Caki2 (cell line): ENCODE measurements around the gene LRRC45. TPM values are rescaled to one million over a fixed set of nuclear protein-coding genes. Genes with fewer than 3 reads are reported as not detected.

Source experiments
- DNase-seq: peaks from one replicate; pipeline ENCODE4 v3.0.0-alpha.2; 2015; ENCODE audit warnings: low read depth
- in situ Hi-C: cut with HindIII; loops from 2 replicates; pipeline ENCODE4 v1.10.0; 2016; ENCODE audit warnings: low sequenced_read_pairs, low pct_unique_long_range_greater_than_20kb, mixed read lengths
- total RNA-seq: library from RNA; depleted of rRNA; stranded (reverse); fragments of >200 nt; shearing (Covaris generic); gene quantifications from 2 replicates; pipeline ENCODE4 v1.2.3, GENCODE V29; 2014; ENCODE audit warnings: low replicate concordance

The LRRC45 gene
- total RNA-seq, 1 experiment from 2014 or later, result 40.3 TPM

DNA sequence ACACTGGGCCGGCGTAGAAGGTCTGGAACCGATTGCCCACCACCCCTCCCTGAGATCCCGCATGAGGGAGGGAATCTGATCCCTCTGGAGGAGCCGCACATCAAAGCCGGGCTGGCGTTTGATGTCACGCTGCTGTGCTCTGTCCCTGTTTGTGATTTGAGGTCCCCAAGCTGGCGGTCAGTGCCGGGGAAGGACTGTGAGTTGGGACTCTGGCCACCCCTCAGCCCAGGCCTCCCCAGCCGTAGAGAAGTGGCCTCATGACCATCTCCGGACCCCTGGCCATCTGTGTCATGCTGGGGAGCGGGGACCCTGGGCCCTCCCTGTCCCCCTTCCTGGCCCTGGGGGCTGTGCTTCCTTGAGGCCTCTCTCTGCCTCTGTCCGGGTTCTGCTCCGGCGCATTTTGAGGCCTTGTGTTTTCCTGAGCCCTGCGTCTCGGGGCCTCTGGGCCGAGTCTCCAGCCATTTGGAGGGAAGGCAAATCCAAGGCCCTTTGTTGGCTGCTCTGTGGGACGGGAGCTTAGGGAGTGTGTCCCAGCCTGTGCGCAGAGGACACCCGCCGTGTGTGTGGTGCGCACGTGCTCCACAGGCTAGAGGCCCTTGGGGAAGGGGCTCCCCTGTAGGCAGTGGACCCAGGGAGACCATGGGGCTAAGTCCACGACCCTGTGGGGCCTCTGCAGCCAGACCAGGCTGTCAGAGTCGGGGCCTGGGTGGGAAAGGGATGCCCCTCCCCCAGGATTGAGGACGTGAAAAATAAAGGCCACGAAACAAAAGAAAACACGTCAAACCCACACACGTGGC, 30.6 kb upstream of the LRRC45 start:
- in situ Hi-C loops, result no loop called here
- no peak for DNase-seq

DNA sequence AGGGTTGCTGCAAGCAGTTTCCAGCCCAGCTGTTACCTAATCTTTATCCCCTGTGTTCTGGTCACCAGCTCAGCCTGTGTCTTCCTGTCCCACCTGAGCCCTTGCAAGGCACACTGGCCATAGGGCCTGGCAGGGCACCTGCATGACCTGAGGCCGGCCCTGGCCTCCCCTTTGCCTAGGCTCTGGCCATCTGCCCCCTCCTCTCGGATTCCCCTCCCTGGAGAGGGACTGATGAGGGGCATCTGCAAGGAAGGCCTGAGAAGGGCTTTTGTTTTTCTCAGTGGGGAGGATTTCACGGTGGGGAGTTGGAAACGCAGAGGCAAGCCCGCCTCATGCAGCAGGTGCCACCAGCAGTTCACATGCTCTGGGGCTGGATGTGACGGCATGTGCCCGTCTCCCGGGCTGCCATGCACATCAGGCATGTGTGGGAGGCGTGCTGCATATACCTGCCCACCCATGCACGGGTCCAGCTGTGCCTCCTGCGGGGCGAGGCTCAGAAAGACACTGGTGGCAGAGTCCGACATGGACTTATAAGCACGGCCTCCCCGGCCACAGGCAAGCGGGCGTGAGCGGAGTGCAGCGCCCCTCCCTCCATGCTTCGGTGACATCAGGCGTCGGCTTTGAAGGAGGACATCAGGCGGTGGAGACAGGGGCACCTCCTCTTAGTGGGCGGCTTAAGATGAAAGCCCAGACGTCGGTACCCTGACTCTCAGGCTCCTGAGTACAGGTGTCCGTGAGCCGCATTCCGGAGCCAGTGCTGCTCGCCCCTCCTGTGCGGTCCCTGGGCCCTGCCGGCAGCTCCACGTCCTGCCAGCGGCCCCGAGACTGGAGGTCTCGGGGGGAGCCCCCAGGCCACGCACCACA, 29.1 kb upstream of the LRRC45 start:
- no peak for DNase-seq
- in situ Hi-C loops, result no loop called here

DNA sequence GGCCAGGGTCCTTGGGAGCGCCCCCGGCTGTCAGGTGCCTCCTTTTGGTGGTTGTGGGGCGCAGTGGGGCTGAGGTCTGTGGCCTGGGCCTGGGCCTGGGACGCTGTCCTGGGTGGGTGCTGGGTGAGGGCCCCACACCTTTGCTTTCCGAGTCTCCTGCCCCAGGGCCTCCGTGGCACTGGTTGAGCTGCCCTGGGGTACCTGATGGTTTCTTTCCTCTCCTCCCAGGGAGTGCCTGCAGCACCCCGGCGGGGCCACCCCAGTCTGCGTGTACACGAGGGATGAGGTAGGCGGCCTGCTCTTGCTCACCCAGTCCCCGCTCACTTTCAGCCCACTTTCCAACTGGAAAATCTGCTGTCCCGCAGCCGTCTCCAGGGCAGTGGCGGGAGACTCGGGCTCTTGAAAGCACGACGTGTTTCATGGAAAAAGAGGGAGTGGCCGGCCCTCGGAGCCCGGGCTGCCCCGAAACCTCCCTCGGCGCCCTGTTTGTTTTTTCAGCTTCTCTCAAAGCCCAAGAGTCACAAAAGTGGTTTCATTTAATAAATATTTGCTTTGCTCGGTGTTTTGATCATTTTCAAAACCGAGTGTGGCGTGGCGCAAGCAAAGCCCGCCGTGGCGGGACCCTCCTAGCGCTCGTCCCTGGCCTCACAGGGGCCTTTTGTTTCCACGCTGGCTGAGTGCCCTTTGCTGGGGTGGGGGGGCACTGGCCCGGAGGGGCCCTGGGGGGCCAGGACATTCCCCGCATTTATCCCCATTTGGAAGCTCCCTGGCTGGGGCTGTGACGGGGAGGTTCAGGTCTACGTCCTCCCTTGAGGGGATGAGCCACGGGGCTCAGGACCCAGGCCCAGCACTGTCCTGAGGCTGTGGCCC, 28.3 kb upstream of the LRRC45 start:
- in situ Hi-C loops, result no loop called here
- no peak for DNase-seq

DNA sequence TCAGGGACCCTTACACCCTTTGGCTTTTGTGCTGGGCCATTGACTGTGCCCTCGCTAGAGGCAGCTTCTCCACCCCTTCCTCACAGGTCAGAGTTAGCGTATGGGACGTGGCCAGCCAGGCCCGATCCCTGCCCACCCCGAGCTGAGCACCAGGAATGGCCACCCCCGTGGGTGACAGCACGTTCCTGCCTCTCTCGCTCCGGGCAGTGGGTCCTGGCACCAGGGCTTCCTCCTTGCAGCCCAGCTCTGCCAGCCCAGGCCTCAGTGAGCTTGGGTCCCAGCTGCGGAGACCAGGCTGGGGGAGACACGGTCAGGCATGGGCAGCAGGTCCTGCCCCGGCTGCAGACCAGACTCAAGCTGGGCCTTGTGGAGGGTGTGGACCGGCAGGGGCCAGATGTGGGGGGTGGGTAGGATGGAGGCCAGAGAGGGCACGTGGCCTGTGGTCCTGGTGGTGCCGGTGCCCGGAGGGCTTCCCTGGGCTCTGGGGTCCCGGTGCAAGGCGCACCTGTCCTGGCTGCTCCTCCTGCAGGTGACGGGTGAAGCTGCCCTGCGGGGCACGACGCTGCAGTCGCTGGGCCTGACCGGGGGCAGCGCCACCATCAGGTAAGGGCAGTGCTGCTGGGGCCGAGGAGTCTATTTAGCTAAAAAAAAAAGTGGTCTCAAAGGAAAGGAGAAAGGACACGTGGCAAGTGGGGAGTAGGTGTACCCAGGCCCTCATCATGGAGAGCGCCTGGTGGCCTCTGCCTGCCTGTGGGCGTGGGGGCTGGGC, 27.5 kb upstream of the LRRC45 start:
- in situ Hi-C loops, result no loop called here
- DNase-seq, result no peak

DNA sequence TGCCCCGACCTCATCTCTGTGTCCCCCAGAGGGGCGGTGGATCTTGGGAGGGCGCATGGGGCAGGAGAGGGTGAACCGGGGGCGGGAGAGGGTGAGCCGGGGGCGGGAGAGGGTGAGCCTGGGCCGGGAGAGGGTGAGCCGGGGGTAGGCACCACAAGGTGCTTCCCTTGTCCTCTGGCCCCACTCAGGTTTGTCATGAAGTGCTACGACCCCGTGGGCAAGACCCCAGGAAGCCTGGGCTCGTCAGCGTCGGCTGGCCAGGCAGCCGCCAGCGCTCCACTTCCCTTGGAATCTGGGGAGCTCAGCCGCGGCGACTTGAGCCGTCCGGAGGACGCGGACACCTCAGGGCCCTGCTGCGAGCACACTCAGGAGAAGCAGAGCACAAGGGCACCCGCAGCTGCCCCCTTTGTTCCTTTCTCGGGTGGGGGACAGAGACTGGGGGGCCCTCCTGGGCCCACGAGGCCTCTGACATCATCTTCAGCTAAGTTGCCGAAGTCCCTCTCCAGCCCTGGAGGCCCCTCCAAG, 26.8 kb upstream of the LRRC45 start:
- DNase-seq, result no peak
- in situ Hi-C loops, result no loop called here

DNA sequence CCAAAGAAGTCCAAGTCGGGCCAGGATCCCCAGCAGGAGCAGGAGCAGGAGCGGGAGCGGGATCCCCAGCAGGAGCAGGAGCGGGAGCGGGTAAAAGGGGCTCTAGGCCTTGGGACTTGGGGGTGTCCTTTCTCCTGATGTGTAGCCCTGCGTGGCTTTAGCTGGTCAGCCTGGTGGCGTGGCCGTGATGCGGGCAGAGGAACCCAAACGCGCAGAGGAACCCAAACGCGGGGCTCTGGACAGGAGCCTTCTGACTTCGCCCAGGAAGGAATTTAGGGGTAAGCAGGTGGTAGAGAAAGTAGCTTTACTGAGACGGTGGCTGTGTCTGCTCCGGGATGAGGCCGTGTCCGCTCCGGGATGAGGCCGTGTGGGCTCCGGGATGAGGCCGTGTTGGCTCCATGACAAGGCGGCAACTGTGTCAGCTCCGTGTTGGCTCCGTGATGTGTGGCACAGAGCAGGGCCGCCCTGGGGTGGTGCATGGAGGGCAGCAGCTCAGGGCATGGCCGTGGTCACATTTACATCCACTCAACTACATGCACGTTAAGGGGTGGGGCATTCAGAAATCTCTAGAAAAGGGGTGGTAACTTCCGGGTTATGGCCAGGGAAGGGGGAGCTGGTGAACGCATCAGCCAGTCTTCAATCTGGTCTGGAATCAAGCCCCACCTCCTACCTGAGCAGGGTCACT, 26.2 kb upstream of the LRRC45 start:
- DNase-seq, result no peak
- in situ Hi-C loops, result no loop called here

DNA sequence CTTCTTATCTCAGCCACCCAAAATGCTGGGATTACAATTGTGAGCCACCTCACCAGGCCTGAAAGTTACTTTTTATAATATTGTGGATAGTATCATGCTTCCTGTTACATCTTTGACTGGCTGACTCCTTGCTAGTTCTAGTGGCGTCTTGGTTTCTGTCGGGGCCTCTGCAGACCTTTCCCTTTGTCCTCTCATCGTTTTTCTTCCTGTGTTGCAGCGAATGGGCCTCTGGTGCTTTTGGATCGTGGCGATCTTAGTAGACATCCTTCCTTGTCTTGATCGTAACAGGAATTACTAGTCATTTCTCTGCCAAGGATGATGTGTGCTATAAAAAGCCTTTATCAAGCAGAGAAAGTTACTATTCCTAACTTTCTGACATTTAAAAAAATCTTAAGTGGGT, 24.9 kb upstream of the LRRC45 start:
- DNase-seq, result no peak
- in situ Hi-C loops, result no loop called here

DNA sequence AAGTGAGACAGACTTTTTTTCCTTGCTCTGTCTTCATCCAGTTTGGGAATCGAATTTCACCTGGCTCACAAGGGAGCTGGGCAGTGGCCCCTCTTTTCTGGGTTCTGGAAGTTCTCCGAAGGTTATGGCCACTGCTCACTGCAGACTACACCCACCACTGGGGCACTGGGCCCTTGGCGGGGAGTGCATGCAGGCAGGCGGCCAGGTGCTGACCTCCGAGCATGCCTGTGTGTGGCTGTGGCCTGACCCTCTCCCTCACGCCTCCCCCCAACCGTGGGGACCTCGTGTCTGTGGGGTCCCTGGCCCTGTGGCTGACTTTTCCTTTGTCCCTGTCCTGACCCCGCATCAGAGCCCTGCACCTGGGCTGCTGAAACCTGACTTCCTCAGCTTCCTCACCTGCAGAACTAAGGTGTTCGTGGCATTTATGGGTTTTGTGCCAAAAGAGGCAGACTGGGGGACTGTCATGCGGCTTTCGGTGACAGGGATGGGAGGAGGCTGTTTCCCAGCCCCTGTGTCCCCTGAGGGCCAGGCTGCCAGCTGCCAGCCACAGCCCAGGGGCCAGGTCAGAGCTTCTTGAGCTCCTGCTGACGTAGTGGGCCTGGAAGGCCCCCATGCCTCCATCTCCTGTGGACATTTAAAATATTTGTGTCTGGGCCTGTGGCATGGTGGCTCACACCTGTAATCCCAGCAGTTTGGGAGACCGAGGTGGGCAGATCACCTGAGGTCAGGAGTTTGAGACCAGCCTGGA, 24.2 kb upstream of the LRRC45 start:
- in situ Hi-C loops, result no loop called here
- DNase-seq, result no peak

DNA sequence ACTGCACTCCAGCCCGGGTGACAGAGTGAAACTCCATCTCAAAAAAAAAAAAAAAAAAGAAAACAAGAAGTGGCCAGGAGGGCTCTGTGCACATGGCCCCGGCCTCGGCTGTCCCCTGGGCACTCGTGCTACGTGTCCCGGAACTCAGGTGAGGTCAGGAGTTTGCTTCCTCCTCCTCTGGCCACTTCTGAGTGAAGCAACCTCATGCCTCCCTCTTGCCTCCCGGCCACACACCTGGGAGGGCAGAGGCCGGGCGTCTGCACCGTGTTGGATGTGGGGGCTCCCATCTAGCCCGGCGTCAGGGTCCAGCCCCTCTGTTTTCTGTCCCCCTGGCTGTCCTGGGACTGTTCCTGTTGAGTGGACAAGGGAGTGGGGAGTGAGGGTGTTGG, 23.5 kb upstream of the LRRC45 start:
- no peak for DNase-seq
- in situ Hi-C loops, result no loop called here

DNA sequence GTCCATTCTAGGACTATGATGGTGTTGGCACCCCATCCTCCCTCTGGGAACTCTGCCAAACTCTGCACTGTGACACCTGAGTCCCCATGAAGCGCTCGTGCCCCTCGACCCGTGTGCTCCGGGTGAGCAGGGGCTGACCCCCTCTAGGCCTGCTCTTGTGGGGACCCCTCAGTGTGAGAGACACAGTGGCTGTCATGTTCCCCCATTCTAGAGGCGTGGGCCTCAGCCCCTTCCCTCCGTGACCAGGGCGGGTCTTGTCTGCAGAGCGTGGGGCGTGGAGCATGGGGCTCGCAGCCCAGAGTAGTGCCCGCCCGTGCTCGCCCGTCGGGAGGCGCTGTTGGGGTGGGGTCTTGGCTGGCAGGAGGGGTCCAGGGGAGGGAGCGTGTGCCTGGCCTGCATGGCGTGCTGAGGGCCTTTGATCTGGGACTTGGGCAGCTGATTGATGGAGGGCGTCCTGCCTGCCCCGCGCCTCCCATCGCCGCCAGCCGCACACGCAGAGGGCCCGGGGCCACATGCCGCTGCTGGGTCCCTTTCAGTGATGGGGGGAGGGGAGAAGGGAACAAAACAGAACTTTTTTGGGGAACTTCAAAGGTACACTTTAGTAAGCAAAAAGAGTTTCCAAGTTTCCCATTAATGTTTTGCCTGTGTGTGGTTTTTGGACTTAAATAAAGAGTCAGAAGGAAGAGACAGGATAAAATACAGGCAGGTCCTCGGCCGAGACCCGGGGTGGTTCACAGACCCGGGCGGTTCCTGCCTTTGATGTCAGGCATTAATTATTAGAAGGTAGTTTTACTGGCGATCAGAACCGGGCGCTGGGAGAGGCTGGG, 22.9 kb upstream of the LRRC45 start:
- no peak for DNase-seq
- in situ Hi-C loops, result no loop called here

DNA sequence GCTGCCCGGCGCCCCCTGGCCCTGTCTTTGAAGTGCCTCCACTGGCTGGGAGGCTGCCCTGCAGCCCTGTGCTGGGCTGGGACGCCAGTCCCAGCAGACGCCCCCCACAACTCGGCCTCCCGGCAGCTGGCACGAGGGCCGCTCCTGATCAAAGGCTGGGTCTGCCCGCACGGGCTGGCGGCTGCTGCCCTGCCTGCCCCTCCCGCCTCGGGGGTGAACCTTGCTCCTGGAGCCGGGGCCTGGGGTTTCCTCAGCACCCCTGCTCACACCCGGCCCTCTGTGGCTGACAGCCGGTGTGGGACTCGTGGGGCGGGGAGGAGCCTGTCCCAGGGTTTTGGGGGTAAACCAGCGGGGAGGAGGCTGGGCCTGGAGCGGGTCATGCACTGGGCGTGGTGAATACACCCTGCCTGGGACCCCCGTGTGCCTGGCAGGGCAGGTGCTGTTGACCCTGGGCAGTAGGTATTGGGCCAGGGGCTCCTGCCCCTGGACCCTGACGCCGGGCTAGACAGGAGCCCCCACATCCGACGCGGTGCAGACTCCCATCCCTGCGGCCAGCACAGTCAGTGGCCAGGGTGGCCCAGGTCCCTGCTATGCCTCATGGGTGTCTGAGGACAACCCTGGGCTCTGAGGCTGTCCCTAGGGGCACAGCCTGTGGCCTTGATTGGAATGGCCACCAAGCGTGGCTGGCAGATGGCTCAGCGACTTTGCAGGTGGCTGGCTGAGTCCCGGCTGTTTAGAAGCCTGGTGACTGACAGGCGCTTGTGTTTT, 22.1 kb upstream of the LRRC45 start:
- in situ Hi-C loops, result no loop called here
- DNase-seq, result no peak

DNA sequence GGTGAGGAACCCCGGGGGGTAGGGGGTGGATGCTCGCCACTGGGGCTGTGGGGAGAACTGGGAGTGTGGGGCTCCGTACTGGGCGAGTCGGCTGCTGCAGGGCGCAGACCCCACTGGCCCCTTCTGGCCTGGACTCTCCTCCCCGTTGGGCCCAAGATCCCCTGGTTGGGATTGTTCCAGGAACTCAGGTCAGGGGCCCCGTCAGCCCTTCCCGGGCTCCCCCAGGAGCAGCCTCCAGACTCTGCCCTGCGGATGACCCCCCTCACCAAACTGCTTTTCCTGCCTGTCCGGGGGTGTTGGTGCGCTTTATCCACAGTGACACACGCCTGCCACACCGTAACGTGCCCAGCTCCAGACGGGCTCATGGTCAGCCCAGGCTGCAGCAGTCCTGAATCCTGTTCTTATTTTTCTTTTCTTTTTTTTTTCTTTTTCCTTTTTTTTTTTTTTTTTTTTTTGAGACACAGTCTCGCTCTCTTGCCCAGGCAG, 21.5 kb upstream of the LRRC45 start:
- in situ Hi-C loops, result no loop called here
- no peak for DNase-seq

DNA sequence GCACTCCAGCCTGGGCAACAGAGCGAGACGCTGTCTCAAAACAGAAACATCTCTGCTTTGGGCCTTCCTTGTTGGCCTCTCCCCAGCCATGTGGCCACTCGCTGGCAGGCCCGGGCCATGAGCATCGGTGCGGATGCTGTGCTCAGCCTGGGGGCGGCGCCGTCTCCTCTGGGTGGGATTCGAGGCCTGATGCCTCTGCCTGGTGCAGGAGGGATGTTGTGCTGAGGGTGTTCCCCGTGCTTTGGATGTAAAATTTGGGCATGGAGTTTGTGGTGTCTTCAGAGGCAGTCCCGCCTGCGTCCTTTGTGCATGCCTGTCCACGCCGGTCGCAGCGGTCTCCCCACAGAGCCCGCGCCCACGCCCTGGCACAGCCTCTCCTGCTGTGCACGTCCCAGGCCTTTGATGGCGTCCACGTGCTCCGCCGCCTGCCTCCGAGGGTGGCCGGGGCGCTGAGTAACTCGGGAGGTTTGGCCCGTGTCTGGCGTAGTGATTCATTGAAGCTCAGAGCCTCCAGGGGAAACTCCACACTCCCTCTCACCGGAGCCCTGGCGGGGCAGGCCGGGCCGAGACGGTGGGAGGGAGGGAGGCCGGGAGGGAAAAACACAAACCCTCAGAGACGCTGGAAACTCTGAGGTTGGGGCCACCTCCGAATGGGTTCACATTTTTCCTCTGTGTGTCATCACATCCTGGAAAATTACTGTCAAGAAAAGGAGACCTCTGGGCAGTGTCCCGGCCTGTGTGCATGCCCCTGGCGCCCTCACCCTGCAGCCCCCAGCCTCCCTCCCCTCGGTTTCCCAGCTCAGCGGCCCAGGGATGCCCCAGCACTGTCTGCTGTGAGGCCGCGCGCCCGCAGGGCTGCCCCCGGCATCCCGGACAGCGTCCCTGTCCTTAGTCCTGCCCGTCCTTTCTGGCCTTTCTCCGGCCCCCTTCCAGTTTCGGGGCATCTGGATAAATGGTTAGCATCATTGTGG, 19.4 kb upstream of the LRRC45 start:
- DNase-seq, result peak; percentile 97
- in situ Hi-C loops, result no loop called here
